Measurements from ENCODE around the gene LRRC47.

LRRC47 gene

GRCh38 chr1:3796215-3797061, at the start of gene LRRC47:
Gene LRRC47 (minus strand): TSS chr1:3796498. CDS start chr1:3796476, 22 bp downstream.
- DNase-seq (ENCODE audit: low spot score), result peak; percentile 95

GRCh38 chr1:3842912-3843311, 46.6 kb upstream of the LRRC47 start:
- no peak for DNase-seq (ENCODE audit: low spot score)

GRCh38 chr1:3841491-3841890, 45.2 kb upstream of the LRRC47 start:
- DNase-seq (ENCODE audit: low spot score), result no peak

GRCh38 chr1:3838788-3839187, 42.5 kb upstream of the LRRC47 start:
- DNase-seq (ENCODE audit: low spot score), result no peak

GRCh38 chr1:3837685-3838084, 41.4 kb upstream of the LRRC47 start:
- DNase-seq (ENCODE audit: low spot score), result no peak

- DNase-seq (ENCODE audit: low spot score), result no peak
Observed at GRCh38 chr1:3837200-3837599, 40.9 kb upstream of the LRRC47 start.

GRCh38 chr1:3836421-3836820, 40.1 kb upstream of the LRRC47 start:
- DNase-seq (ENCODE audit: low spot score), result no peak

- no peak for DNase-seq (ENCODE audit: low spot score)
Observed at GRCh38 chr1:3834701-3835100, 38.4 kb upstream of the LRRC47 start.

GRCh38 chr1:3831689-3832088, 35.4 kb upstream of the LRRC47 start:
- DNase-seq (ENCODE audit: low spot score), result no peak

GRCh38 chr1:3828391-3828790, 32.1 kb upstream of the LRRC47 start:
- no peak for DNase-seq (ENCODE audit: low spot score)

GRCh38 chr1:3827813-3828307, 31.6 kb upstream of the LRRC47 start:
- no peak for DNase-seq (ENCODE audit: low spot score)

- DNase-seq (ENCODE audit: low spot score), result no peak
Observed at GRCh38 chr1:3825356-3825755, 29.1 kb upstream of the LRRC47 start.

GRCh38 chr1:3824650-3825049, 28.4 kb upstream of the LRRC47 start:
- no peak for DNase-seq (ENCODE audit: low spot score)

GRCh38 chr1:3822421-3822820, 26.1 kb upstream of the LRRC47 start:
- no peak for DNase-seq (ENCODE audit: low spot score)

GRCh38 chr1:3821908-3822307, 25.6 kb upstream of the LRRC47 start:
- DNase-seq (ENCODE audit: low spot score), result no peak

GRCh38 chr1:3821447-3821846, 25.1 kb upstream of the LRRC47 start:
- no peak for DNase-seq (ENCODE audit: low spot score)

GRCh38 chr1:3821004-3821403, 24.7 kb upstream of the LRRC47 start:
- no peak for DNase-seq (ENCODE audit: low spot score)

- no peak for DNase-seq (ENCODE audit: low spot score)
Observed at GRCh38 chr1:3820316-3820715, 24.0 kb upstream of the LRRC47 start.

- no peak for DNase-seq (ENCODE audit: low spot score)
Observed at GRCh38 chr1:3819771-3820200, 23.5 kb upstream of the LRRC47 start.

- DNase-seq (ENCODE audit: low spot score), result no peak
Observed at GRCh38 chr1:3817821-3818597, 21.7 kb upstream of the LRRC47 start.

GRCh38 chr1:3817138-3817740, 20.9 kb upstream of the LRRC47 start:
- no peak for DNase-seq (ENCODE audit: low spot score)

GRCh38 chr1:3816331-3817137, 20.2 kb upstream of the LRRC47 start:
- DNase-seq (ENCODE audit: low spot score), result no peak

Data from germinal center (tissue), 1 donor.